Measurements from ENCODE around the gene SUFU.

DNA sequence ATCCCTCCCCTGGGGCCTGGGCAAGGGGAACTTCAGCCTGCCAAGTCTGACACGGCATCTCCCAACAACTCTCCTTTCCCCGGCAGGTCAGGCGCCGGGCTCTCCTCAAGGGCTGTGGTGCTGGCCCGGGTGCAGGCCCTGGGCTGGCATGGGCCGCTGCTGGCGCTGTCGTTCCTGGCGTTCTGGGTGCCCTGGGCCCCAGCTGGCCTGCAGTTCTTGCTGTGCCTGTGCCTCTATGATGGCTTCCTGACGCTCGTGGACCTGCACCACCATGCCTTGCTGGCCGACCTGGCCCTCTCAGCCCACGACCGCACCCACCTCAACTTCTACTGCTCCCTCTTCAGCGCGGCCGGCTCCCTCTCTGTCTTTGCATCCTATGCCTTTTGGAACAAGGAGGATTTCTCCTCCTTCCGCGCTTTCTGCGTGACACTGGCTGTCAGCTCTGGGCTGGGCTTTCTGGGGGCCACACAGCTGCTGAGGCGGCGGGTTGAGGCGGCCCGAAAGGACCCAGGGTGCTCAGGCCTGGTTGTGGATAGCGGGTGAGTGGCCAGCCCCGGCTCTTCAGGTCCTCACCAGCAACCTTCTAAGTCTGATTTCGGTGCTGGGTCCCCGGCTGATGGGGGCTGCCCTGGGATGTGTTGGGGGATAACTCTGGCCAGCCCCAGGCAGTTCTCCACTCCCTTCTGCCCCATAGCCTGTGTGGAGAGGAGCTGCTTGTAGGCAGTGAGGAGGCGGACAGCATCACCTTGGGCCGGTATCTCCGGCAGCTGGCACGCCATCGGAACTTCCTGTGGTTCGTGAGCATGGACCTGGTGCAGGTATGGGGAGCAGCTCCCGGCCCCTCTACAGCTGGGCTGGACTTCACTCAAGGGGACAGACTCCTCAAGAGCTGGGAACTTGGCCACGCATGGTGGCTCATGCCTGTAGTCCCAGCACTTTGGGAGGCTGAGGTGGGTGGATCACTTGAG lies 32.9 kb upstream of the SUFU start:
- TF ChIP-seq, protein P1, sequence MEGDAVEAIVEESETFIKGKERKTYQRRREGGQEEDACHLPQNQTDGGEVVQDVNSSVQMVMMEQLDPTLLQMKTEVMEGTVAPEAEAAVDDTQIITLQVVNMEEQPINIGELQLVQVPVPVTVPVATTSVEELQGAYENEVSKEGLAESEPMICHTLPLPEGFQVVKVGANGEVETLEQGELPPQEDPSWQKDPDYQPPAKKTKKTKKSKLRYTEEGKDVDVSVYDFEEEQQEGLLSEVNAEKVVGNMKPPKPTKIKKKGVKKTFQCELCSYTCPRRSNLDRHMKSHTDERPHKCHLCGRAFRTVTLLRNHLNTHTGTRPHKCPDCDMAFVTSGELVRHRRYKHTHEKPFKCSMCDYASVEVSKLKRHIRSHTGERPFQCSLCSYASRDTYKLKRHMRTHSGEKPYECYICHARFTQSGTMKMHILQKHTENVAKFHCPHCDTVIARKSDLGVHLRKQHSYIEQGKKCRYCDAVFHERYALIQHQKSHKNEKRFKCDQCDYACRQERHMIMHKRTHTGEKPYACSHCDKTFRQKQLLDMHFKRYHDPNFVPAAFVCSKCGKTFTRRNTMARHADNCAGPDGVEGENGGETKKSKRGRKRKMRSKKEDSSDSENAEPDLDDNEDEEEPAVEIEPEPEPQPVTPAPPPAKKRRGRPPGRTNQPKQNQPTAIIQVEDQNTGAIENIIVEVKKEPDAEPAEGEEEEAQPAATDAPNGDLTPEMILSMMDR (IDR thresholded peaks at IDR 0.05): no peak
- TF ChIP-seq POLR2A (IDR thresholded peaks at IDR 0.05) (no peak), POLR2AphosphoS5 (IDR thresholded peaks at IDR 0.05) (no peak), EP300 (IDR thresholded peaks at IDR 0.05) (no peak)

All from gastroesophageal sphincter (tissue), 3 donors.